HCT116 (cell line): ENCODE data around the gene DLX2. TPM values are rescaled to one million over a fixed set of nuclear protein-coding genes. Genes with fewer than 3 reads are reported as not detected.

Experiments used
- ATAC-seq: fragments of 200-7000 bp; cut with Tn5 transposase; 2 replicates; pipeline ENCODE4 v1.9.1; 2020; ENCODE audit warnings: mild to moderate bottlenecking, moderate library complexity
- BruUV-seq: library from RNA; stranded (reverse); fragments of 400-500 nt; replicated peaks from 2 replicates; lab custom pipeline; 2021; lab: Mats Ljungman, UMichigan
- CTCF ChIA-PET: fragments of 300-600 bp; sonication (Branson Sonifier 250); formaldehyde crosslinking; loops from one replicate; lab custom pipeline; 2021; ENCODE audit warnings: antibody characterized with exemption; lab: Charles Lee
- POLR2A ChIA-PET: fragments of 300-600, 350-600 bp; sonication (Branson Sonifier 250); formaldehyde crosslinking; loops from one replicate; lab custom pipeline; 2021; ENCODE audit warnings: antibody characterized with exemption; lab: Charles Lee
- RAD21 ChIA-PET, 2 experiments: fragments of 300-600 bp; sonication (Branson Sonifier 250); formaldehyde crosslinking; loops; one replicate each; lab custom pipeline; 2023; ENCODE audit warnings: low total read pairs in 2 of 2; ENCODE audit not compliant: uncharacterized antibody in 2 of 2, unreplicated experiment in 2 of 2, low non-redundant PET in 1 of 2; lab: Charles Lee
- DNase-seq: peaks from one replicate; pipeline ENCODE4 v3.0.0-alpha.2; 2010; ENCODE audit warnings: low read depth, low spot score
- H2AFZ ChIP-seq: fragments of 200-600 bp; shearing (Covaris generic), sonication (generic); 2 replicates; pipeline ENCODE4 v1.6.1; 2017; ENCODE audit warnings: low read depth, mixed run types, mixed read lengths, antibody characterized with exemption, low read length; ENCODE audit not compliant: poor library complexity, severe bottlenecking
- H3K27ac ChIP-seq: 2 replicates; pipeline ENCODE4 v1.5.1; 2012; ENCODE audit warnings: low read depth, low read length
- H3K27me3 ChIP-seq: fragments of 200-600 bp; sonication (generic); 2 replicates; pipeline ENCODE4 v1.6.1; 2016; ENCODE audit warnings: mixed run types, low read length, mixed read lengths; ENCODE audit not compliant: insufficient read depth
- H3K36me3 ChIP-seq, 2 experiments: fragments of 200-500 bp in 1 of 2; fragments of 200-600 bp in 1 of 2; sonication (Bioruptor generic) in 1 of 2; sonication (generic) in 1 of 2; 2 replicates each; pipeline versions ENCODE4 v1.5.1 to v1.6.1; 2014 to 2016; ENCODE audit warnings: low read length in 2 of 2, inconsistent platforms in 1 of 2, mixed read lengths in 1 of 2, mixed run types in 1 of 2; ENCODE audit not compliant: insufficient read depth in 2 of 2, control insufficient read depth in 1 of 2
- H3K4me1 ChIP-seq, 2 experiments: fragments of 200-600 bp in 1 of 2; sonication (generic) in 1 of 2; 2 replicates each; pipeline versions ENCODE4 v1.5.1 to v1.6.1; 2012 to 2017; ENCODE audit warnings: low read length in 2 of 2, inconsistent platforms in 1 of 2, mild to moderate bottlenecking in 1 of 2, mixed read lengths in 1 of 2, mixed run types in 1 of 2, moderate library complexity in 1 of 2; ENCODE audit not compliant: insufficient read depth in 2 of 2, control insufficient read depth in 1 of 2
- H3K4me2 ChIP-seq: fragments of 200-600 bp; sonication (generic); 2 replicates; pipeline ENCODE4 v1.6.1; 2017; ENCODE audit warnings: mixed run types, low read length, mixed read lengths
- H3K4me3 ChIP-seq, 2 experiments: fragments of 200-600 bp in 1 of 2; sonication (generic) in 1 of 2; replicated peaks in 1 of 2; 2 replicates each; pipeline ENCODE4 v1.5.1; 2011 to 2016; ENCODE audit warnings: low read length in 2 of 2, control low read depth in 1 of 2, low read depth in 1 of 2, mild to moderate bottlenecking in 1 of 2, mixed read lengths in 1 of 2, mixed run types in 1 of 2
- H3K79me2 ChIP-seq: fragments of 200-600 bp; sonication (generic); 2 replicates; pipeline ENCODE4 v1.6.1; 2017; ENCODE audit warnings: mild to moderate bottlenecking, mixed run types, low read length, moderate library complexity, mixed read lengths; ENCODE audit not compliant: insufficient read depth
- H3K9ac ChIP-seq: fragments of 200-600 bp; sonication (generic); 2 replicates; pipeline ENCODE4 v1.6.1; 2016; ENCODE audit warnings: low read length, mixed read lengths
- H3K9me2 ChIP-seq: fragments of 200-600 bp; sonication (generic), shearing (Covaris generic); 2 replicates; pipeline ENCODE4 v1.6.1; 2017; ENCODE audit warnings: mixed run types, mild to moderate bottlenecking, moderate library complexity; ENCODE audit not compliant: insufficient read depth
- H3K9me3 ChIP-seq, 2 experiments: fragments of 200-500 bp in 1 of 2; fragments of 200-600 bp in 1 of 2; sonication (Bioruptor generic) in 1 of 2; sonication (generic) in 1 of 2; 2 replicates each; pipeline ENCODE4 v1.6.1; 2014 to 2017; ENCODE audit warnings: low read length in 2 of 2, mixed read lengths in 2 of 2, inconsistent platforms in 1 of 2, low read depth in 1 of 2, mild to moderate bottlenecking in 1 of 2, mixed run types in 1 of 2, moderate library complexity in 1 of 2; ENCODE audit not compliant: control insufficient read depth in 1 of 2, insufficient read depth in 1 of 2
- H4K20me1 ChIP-seq: fragments of 200-600 bp; sonication (generic), shearing (Covaris generic); 2 replicates; pipeline ENCODE4 v1.6.1; 2017; ENCODE audit warnings: mixed run types, mild to moderate bottlenecking, moderate library complexity; ENCODE audit not compliant: insufficient read depth
- ATF3 ChIP-seq: IDR thresholded peaks from 2 replicates; pipeline ENCODE4 v1.6.1; 2012
- CBX3 ChIP-seq: IDR thresholded peaks from 2 replicates; pipeline ENCODE4 v1.6.1; 2012; ENCODE audit warnings: low read depth
- CEBPB ChIP-seq: IDR thresholded peaks from 2 replicates; pipeline ENCODE4 v1.6.1; 2012; ENCODE audit warnings: low read depth
- CTCF ChIP-seq, 3 experiments: fragments of 200-600 bp in 1 of 3; sonication (generic) in 1 of 3; IDR thresholded peaks in 2 of 3; conservative IDR thresholded peaks in 1 of 3; 2 replicates each; pipeline ENCODE4 v1.5.1; 2012 to 2017; ENCODE audit warnings: low read depth in 2 of 3, low read length in 2 of 3, antibody characterized with exemption in 1 of 3, borderline replicate concordance in 1 of 3, control low read depth in 1 of 3, mild to moderate bottlenecking in 1 of 3, mixed read lengths in 1 of 3, mixed run types in 1 of 3, moderate library complexity in 1 of 3; ENCODE audit not compliant: insufficient read depth in 1 of 3
- EZH2 ChIP-seq: fragments of 200-600 bp; sonication (generic); IDR thresholded peaks from 2 replicates; pipeline ENCODE4 v1.6.1; 2017; ENCODE audit warnings: antibody characterized with exemption, mixed run types
- EZH2phosphoT487 ChIP-seq: fragments of 200-600 bp; IDR thresholded peaks from 2 replicates; pipeline ENCODE4 v1.6.1; 2018; ENCODE audit warnings: antibody characterized with exemption, borderline replicate concordance
- FOSL1 ChIP-seq: IDR thresholded peaks from 2 replicates; pipeline ENCODE4 v1.6.1; 2012; ENCODE audit warnings: low read depth
- JUND ChIP-seq: IDR thresholded peaks from 2 replicates; pipeline ENCODE4 v1.6.1; 2012
- POLR2A ChIP-seq: IDR thresholded peaks from 2 replicates; pipeline ENCODE4 v1.7.0; 2011; ENCODE audit warnings: borderline replicate concordance; ENCODE audit not compliant: insufficient read depth, insufficient read length; ENCODE audit errors: extremely low read depth
- POLR2AphosphoS5 ChIP-seq: IDR thresholded peaks from 2 replicates; pipeline ENCODE4 v1.6.1; 2011; ENCODE audit warnings: mild to moderate bottlenecking, low read depth, low read length, moderate library complexity
- SIN3A ChIP-seq: IDR thresholded peaks from 2 replicates; pipeline ENCODE4 v1.6.1; 2012; ENCODE audit warnings: low read depth
- SRF ChIP-seq: IDR thresholded peaks from 2 replicates; pipeline ENCODE4 v1.6.1; 2012; ENCODE audit warnings: low read depth
- intact Hi-C: fragments of 100-400 bp; cut with micrococcal nuclease; formaldehyde crosslinking; loops from 2 replicates; pipeline ENCODE4 v1.10.0; 2022
- total RNA-seq: library from RNA; stranded (reverse); gene quantifications from one replicate; pipeline ENCODE4 v1.2.1, GENCODE V29; 2021; ENCODE audit not compliant: unreplicated experiment
- TF ChIP-seq, protein P1 (sequence below): IDR thresholded peaks from 2 replicates; pipeline ENCODE4 v1.6.1; 2012; ENCODE audit warnings: low read depth

Gene DLX2
- total RNA-seq, 1 experiment from 2014 or later, result 3.7 TPM

DNA sequence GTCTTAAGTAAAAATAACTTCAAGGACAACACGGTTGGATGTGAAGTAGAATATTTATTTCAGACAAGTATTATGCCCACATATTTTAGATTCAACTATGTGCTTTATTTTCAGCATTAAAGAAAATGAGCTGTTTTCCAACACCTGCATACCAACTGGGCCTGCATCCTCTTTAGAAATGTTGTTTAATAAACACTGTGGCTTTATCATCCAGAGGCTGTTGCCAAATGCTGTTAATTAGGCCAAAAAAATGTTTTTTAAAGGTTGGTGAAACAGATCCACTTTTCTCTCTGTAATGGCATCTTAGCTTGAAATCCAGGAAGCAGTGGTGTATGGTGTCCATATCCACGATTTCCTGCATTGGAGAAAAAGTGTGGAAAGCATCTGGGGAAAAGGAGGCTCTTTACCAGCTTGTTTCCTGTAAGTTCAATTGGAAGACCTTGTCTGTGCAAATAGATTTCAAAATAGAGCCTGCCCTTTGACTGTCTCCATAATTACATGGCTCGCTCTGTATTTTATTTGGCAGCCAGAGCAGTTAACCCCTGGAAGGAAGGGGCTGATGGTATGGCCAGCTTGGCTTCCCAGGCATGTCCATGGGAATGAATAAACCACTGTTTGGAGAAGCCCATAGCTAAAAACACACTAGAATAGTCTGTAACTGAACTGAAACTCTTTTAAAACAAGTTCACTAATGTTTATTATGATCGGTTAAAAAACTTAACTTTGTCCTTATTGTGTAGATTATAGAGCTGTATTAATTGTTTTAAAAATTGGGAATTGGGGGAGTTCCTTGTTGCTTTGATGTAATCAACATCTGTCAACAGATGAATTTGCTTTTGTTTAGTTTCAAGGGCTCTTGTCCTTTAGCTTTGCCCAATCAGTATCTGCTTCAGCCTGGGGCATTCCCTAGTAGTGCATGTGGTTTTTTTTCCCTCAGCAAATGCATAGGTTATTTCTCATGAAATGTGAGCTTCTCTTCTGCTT, 50.4 kb downstream of the DLX2 start:
- H3K27me3 ChIP-seq, result no peaks in the 10 kb centered on the region
- no peak overlapping the region for H2AFZ ChIP-seq
- ATAC-seq (no peak), DNase-seq (no peak)
- ChIA-PET CTCF (no interaction called here), RAD21 (no interaction called here), POLR2A (no interaction called here)
- H3K36me3 ChIP-seq, result no peaks in the 10 kb centered on the region
- no peak overlapping the region for H3K27ac ChIP-seq
- no peaks in the 10 kb centered on the region for H3K79me2 ChIP-seq
- no TSS peak for BruUV-seq
- H3K9me2 ChIP-seq, result no peaks in the 10 kb centered on the region
- H3K4me1 ChIP-seq, result no peaks in the 10 kb centered on the region
- no peaks in the 10 kb centered on the region for H4K20me1 ChIP-seq
- H3K4me2 ChIP-seq, result no peak overlapping the region
- H3K9ac ChIP-seq, result no peak overlapping the region
- intact Hi-C loops, result no loop called here
- TF ChIP-seq JUND, result no peak
- no peaks in the 10 kb centered on the region for H3K9me3 ChIP-seq
- H3K4me3 ChIP-seq, result no peak overlapping the region

DNA sequence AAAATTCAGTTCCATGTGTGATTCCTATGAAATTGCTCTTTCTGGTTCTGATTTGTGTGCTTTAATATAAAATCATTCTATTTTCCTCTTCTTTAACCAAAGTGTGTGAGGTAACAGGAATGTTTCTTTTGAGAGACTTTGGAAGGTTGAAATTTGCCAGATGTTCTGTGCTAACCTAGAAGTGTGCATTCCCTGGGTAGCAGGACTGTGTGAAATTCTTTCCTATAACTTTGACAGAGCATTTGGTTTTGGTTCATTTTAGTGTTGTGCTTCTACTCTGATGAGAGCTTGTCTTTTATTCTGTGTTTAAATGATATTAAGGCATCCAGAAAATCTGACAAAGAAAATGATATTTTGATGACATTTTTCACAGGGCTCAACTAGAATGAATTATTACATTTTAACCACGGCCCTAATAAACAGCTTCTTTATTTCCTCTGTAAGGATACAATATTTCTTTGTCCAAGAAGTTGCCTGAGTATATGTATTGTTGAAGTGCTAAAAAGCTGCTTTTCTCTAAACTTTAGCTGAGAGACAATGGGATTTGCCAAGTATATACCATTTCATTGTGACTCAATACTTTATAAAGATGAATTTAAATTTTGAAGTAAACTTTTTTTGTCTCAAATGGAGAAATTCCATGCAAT, 52.1 kb downstream of the DLX2 start:
- Histone ChIP-seq H3K27ac (no peak overlapping the region), H3K4me2 (no peak overlapping the region), H3K9me3 (no peaks in the 10 kb centered on the region), H4K20me1 (no peaks in the 10 kb centered on the region), H3K27me3 (no peaks in the 10 kb centered on the region), H3K9ac (no peak overlapping the region), H3K79me2 (no peaks in the 10 kb centered on the region), H2AFZ (no peak overlapping the region), H3K4me3 (no peak overlapping the region), H3K4me1 (no peaks in the 10 kb centered on the region), H3K9me2 (no peaks in the 10 kb centered on the region), H3K36me3 (no peaks in the 10 kb centered on the region)
- RAD21 ChIA-PET, result no interaction called here
- CTCF ChIA-PET, result interaction anchor here (1.1 kb wide), 1 partner anchor 76 kb away, joined by 3 read pairs; no protein-coding TSS in a partner anchor
- BruUV-seq, result no TSS peak
- DNase-seq (no peak), ATAC-seq (no peak)
- POLR2A ChIA-PET, result no interaction called here
- intact Hi-C loops, result no loop called here
- TF ChIP-seq ATF3 (no peak), SIN3A (no peak), EZH2phosphoT487 (no peak), FOSL1 (no peak), CBX3 (no peak), EZH2 (no peak), JUND (no peak), CTCF (IDR thresholded peaks at IDR 0.05 in 2 of 3, conservative IDR thresholded peaks at IDR 0.05 in 1 of 3; ENCODE audit: borderline replicate concordance in 1 of 3, insufficient read depth in 1 of 3, low read depth in 2 of 3, low read length in 2 of 3) (no peak), POLR2A (no peak), POLR2AphosphoS5 (no peak), SRF (no peak), CEBPB (no peak)
- TF ChIP-seq, protein P1, sequence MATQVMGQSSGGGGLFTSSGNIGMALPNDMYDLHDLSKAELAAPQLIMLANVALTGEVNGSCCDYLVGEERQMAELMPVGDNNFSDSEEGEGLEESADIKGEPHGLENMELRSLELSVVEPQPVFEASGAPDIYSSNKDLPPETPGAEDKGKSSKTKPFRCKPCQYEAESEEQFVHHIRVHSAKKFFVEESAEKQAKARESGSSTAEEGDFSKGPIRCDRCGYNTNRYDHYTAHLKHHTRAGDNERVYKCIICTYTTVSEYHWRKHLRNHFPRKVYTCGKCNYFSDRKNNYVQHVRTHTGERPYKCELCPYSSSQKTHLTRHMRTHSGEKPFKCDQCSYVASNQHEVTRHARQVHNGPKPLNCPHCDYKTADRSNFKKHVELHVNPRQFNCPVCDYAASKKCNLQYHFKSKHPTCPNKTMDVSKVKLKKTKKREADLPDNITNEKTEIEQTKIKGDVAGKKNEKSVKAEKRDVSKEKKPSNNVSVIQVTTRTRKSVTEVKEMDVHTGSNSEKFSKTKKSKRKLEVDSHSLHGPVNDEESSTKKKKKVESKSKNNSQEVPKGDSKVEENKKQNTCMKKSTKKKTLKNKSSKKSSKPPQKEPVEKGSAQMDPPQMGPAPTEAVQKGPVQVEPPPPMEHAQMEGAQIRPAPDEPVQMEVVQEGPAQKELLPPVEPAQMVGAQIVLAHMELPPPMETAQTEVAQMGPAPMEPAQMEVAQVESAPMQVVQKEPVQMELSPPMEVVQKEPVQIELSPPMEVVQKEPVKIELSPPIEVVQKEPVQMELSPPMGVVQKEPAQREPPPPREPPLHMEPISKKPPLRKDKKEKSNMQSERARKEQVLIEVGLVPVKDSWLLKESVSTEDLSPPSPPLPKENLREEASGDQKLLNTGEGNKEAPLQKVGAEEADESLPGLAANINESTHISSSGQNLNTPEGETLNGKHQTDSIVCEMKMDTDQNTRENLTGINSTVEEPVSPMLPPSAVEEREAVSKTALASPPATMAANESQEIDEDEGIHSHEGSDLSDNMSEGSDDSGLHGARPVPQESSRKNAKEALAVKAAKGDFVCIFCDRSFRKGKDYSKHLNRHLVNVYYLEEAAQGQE, result no peak
